Ammon's horn (tissue), 1 donor: Measurements from ENCODE around the gene FOSB.
"Not testable (repeated sequence)": the region's sequence is repeated elsewhere in the genome, so short reads cannot be mapped to it uniquely, and the experiment has no call there.

Experiments
- DNase-seq: peaks from one replicate; pipeline ENCODE4 v3.0.0-alpha.2; 2016; ENCODE audit warnings: low spot score

Gene FOSB

GRCh38 chr19:45467456-45468158 lies at the start of gene FOSB:
FOSB (plus strand) TSS chr19:45467996; CDS start chr19:45468587, 591 bp downstream.
- DNase-seq = peak; percentile 96

- peak; percentile 59 for DNase-seq
Measured at GRCh38 chr19:45418802-45419201, 49.0 kb upstream of the FOSB start.

DNA sequence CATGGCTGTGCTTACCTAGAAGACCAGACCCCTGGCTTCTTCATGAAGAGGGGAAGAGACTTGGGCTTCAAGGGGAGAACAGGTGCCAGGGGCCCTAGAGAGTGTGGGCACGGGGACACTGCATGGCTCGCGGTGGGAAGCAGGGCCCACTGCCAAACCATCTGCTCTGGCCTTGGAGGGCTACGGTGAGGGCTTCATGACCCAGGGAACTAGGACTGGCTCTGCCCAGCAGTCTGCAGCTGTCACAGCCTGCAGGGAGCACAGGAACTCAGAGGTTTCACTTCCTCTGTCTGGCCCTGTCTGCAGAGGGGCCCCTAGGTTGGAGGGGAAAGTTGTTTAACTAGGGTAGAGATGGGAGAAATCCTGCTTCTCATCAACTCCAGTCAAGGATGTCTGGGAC lies 48.4 kb upstream of the FOSB start:
- DNase-seq = peak; percentile 83

DNA sequence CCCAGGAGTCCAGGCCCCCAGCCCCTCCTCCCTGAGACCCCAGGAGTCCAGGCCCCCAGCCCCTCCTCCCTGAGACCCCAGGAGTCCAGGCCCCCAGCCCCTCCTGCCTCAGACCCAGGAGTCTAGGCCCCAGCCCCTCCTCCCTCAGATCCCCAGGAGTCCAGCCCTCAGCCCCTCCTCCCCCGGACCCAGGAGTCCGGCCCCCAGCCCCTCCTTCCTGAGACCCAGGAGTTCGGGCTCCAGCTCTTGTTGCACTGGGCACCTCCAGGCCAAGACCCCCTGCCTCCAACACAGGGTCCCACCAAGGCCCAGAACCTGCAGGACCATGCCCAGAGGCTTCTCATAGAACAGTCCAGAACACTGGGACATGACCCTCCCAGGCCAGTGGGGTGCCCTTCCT lies 47.9 kb upstream of the FOSB start:
- no peak for DNase-seq

- DNase-seq = no peak
Measured at GRCh38 chr19:45420356-45420755, 47.4 kb upstream of the FOSB start.

DNA sequence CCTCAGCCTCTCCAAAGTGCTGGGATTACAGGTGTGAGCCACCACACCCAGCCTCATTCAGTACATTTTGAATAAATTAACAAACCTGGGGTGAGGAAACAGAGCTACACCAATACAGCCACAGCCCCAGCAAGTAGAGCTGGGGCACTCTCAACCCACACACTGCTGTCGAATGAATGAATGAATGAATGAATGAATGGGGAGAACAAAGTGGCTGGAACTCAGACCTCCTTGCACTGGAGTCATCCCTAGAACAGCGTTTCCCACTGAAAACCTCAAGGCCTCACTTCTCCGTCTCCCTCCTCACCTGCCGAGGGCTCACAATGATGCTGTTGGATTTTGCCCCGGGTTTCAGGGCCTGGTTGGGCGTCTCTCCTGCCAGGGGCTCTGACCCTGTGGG lies 46.9 kb upstream of the FOSB start:
- no peak for DNase-seq

GRCh38 chr19:45421947-45422498 lies 45.8 kb upstream of the FOSB start:
- DNase-seq = no peak

DNA sequence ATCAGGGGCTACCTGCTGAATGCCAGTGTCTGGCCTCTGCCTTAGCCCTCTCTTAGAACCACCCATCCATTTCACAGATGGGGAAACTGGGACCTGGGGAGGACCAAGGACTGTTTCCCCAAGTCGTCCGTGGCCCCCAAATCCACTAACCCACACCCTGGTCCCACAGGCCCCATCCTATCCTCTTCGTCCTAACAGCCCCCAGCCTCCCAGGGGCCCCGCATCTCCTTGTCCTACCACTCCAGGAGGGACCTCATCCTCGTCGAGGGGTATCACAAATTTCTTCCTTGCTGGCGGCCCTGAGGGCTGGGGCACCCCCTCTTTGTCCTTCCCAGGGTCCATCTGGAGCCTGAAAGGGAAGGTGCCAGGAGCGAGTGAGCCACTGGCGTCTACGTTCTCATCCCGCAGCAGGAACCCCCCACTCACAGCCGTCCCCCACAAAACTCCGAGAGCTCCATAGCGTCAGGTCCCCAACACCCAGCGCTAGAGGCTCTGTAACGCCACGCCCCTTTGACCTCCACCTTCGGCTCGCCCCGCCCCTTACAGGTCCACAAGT lies 44.7 kb upstream of the FOSB start:
- no peak for DNase-seq

GRCh38 chr19:45423589-45424190 lies 44.1 kb upstream of the FOSB start, which contains the start of gene ERCC1:
ERCC1 (minus strand) TSS chr19:45423917; CDS start chr19:45423374, 543 bp downstream.
- peak; percentile 96 for DNase-seq

DNA sequence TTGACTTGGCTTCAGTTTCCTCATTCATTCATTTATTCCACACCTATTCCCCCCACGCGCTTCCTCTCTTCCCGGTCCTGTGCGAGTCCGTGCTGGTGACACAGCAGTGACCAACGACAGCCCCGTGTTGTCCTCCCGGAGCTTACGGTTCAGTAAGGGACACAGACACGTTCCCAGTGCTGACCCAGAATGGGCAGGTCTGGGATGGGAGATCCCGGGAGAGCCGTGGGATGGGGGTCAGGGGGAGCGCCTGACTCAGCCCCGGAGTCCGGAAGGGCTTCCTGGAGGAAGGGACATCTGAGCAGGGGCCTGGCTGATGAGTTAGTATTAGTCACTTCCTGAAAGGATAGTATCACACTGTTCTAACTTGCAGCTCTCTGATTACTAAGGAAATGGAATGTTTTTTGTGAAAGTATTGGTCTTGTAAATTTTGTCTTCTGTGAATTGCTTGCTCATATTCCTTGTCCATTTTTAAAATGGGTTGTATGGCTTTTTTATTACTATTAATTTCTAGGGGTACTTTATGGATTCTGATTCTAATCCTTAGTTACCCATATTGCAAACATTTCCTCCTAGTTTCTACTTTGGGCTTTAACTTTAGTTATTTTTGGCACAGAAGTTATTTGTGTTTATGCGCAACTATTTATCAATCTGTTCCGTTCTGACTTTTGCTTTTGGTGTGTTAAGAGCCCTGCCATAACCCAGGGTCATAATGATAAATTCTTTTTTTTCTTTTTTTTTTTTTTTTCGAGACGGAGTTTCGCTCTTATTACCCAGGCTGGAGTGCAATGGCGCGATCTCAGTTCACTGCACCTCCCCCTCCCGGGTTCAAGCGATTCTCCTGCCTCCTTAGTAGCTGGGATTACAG lies 43.4 kb upstream of the FOSB start:
- DNase-seq = no peak

GRCh38 chr19:45428384-45429231 lies 39.2 kb upstream of the FOSB start:
- DNase-seq = no peak

DNA sequence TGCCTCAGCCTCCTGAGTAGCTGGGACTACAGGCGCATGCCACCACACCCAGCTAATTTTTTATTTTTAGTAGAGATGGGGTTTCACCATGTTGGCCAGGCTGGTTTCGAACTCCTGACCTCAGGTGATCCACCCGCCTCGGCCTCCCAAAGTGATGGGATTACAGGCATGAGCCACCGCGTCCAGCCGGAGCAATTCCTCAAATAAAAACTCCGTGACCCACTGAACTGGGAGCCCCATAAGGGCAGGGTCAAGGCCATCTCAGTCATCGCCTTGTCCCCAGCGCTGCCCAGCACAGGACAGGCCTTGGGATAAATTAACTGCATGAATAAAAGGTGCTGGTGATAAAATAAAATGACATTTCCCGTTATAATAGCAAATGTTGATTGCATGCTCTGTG lies 37.9 kb upstream of the FOSB start:
- DNase-seq = not testable (repeated sequence)

GRCh38 chr19:45431008-45431407 lies 36.8 kb upstream of the FOSB start:
- DNase-seq = not testable (repeated sequence)

DNA sequence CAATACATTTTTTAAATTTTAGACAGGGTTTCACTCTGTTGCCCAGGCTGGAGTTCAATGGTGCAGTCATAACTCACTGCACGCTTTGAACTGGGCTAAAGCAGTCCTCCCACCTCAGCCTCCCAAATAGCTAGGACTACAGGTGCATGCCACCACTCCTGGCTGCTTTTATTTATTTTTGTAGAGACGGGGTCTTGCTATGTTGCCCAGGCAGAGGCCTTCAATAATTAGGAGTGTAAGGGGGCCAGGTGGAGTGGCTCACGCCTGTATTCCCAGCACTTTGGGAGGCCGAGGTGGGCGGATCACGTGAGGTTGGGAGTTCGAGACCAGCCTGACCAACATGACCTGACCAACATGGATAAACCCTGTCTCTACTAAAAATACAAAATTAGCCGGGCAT lies 35.3 kb upstream of the FOSB start:
- not testable (repeated sequence) for DNase-seq

- DNase-seq = no peak
Measured at GRCh38 chr19:45437328-45437727, 30.5 kb upstream of the FOSB start.

- DNase-seq = no peak
Measured at GRCh38 chr19:45439190-45439568, 28.6 kb upstream of the FOSB start.

DNA sequence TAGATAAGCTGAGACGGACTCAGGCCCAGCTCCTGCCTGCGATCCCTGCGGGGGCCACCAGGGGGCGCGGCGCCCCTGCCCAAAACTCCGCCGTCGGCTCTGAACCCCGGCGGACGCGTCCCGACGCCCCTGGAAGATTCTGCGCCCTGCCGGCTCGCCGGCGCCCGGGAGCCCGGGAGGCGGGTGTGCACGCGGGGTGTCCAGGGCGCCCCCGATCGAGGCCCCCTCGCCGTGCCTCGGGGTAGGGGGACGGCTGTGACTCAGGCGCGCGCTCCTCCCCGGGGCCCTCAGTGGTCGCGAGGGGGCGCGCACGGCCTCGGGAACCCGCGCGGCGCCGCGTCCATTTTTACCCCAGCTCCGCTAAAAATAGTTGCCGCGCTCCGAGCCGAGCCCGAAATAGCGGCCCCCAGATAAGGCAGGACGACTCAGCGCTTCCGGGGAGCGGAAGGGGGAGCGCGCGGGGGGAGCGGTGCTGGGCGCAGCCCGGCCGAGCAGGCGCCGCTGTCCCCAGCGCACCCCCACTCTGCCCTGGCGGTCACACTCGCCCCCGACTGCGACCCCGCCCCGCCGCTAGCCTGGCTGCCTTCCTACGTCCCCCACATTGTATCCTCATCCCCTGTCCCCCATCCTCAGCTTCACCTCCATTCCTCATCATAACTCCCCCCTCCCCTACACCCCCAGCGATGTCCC lies 28.1 kb upstream of the FOSB start:
- peak; percentile 82 for DNase-seq

GRCh38 chr19:45440259-45440638 lies 27.5 kb upstream of the FOSB start:
- no peak for DNase-seq

DNA sequence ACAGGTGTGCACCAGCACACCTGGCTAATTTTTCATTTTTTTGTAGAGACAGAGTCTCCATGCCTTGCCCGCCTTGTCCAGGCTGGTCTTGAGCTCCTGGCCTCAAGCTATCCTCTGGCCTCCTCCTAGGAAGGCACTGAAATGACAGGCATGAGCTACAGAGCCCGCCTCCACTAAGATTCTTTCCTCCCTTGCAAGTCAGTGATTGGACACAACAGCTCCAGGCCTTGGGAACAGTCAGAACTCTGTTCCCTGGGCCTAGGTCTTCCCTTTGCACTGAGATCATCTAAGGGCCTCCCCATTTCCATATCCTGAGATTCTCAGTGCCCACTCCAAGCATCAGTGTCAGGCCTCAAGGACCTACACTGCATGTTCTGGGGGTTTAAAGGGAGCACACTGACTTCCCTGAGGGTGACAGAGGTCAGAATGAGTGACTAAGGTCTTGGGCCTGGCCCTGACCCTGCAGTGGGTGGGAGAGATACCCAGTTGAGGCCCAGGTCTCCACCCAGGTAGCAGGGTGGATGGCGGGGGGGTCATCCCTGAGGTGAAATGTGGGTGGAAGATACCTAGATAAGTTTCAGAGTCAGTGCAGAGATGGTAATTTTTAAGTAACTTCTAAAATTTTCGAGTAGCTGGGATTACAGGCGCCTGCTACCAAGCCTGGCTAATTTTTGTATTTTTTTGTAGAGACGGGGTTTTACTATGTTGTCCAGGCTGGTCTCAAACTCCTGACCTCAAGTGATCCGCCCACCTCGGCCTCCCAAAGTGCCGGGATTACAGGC lies 26.7 kb upstream of the FOSB start:
- DNase-seq = no peak

DNA sequence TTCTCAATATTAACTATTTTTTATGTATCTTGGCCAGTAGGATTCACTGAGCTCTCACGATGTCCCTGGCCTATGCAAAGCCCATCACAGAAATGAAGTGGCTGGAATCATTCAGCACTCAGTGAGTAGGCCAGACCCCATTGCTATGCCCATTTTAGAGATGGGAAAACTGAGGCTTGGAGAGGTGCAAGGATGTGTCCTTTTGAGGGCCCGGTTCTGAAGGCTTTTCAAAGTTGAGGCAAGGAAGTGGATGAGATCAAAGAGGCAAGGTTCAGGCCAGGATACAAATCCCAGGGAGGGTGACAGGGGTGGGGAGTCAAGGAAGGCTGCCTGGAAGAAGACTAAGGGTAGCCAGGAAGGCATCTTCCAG lies 25.4 kb upstream of the FOSB start:
- DNase-seq = no peak
